BJ (cell line): ENCODE results near the gene UGT2A2. TPM values are rescaled to one million over a fixed set of nuclear protein-coding genes. Genes with fewer than 3 reads are reported as not detected.

Experiments used
- CTCF ChIA-PET: fragments of 350-600 bp; formaldehyde crosslinking; extraction: SDS; loops from one replicate; lab custom pipeline; 2021; ENCODE audit warnings: antibody characterized with exemption, inconsistent platforms; lab: Yijun Ruan, JAX
- POLR2A ChIA-PET: fragments of 300-600 bp; sonication (Branson Sonifier 250); formaldehyde crosslinking; extraction: SDS; loops from one replicate; lab custom pipeline; 2021; ENCODE audit warnings: antibody characterized with exemption; lab: Charles Lee
- DNase-seq: peaks from one replicate; pipeline ENCODE4 v3.0.0-alpha.2; 2011; ENCODE audit warnings: low read depth
- H3K27me3 ChIP-seq: 2 replicates; pipeline ENCODE4 v1.6.0; 2011; ENCODE audit warnings: low read length; ENCODE audit not compliant: control insufficient read depth, insufficient read depth
- H3K36me3 ChIP-seq: 2 replicates; pipeline ENCODE4 v1.5.1; 2011; ENCODE audit warnings: low read length; ENCODE audit not compliant: control insufficient read depth, insufficient read depth
- H3K4me3 ChIP-seq: 2 replicates; pipeline ENCODE4 v1.5.1; 2011; ENCODE audit warnings: low read depth, mild to moderate bottlenecking, control low read depth, low read length
- polyA plus RNA-seq: library from polyadenylated mRNA; depleted of rRNA; stranded (reverse); fragments of >200 nt; gene quantifications from 2 replicates; pipeline ENCODE4 v1.2.3, GENCODE V29; 2011
- TF ChIP-seq, protein P1 (sequence below): IDR thresholded peaks from 2 replicates; pipeline ENCODE4 v1.5.1; 2011; ENCODE audit warnings: low read depth, mild to moderate bottlenecking, control low read depth, inconsistent platforms, low read length, moderate library complexity; ENCODE audit not compliant: insufficient read depth

UGT2A2 gene
- polyA plus RNA-seq, 1 experiment, result not detected

DNA sequence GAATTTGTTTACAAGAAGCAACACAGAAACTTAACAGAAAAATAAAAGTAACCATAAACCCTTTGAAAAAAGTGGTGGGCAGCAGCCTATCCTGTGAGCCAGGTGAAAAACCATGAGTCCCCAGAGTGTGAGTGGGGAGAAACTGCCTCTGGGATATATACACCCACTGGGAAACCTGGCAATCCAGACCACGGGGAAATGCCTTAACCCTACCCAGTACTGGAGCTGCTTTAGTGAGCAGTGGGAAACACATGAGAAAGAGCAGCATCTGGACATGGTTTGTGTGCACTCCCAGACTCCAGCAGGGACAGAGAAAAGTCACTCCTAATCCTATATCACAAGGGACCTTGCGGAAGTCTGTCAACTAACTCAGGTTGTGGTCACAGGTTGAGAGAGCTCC lies 39.4 kb downstream of the UGT2A2 start:
- no peaks in the 10 kb centered on the region for H3K36me3 ChIP-seq
- H3K27me3 ChIP-seq, result no peaks in the 10 kb centered on the region
- CTCF ChIA-PET, result no interaction called here
- H3K4me3 ChIP-seq, result no peak overlapping the region
- POLR2A ChIA-PET, result no interaction called here
- no peak for DNase-seq
- TF ChIP-seq, protein P1, sequence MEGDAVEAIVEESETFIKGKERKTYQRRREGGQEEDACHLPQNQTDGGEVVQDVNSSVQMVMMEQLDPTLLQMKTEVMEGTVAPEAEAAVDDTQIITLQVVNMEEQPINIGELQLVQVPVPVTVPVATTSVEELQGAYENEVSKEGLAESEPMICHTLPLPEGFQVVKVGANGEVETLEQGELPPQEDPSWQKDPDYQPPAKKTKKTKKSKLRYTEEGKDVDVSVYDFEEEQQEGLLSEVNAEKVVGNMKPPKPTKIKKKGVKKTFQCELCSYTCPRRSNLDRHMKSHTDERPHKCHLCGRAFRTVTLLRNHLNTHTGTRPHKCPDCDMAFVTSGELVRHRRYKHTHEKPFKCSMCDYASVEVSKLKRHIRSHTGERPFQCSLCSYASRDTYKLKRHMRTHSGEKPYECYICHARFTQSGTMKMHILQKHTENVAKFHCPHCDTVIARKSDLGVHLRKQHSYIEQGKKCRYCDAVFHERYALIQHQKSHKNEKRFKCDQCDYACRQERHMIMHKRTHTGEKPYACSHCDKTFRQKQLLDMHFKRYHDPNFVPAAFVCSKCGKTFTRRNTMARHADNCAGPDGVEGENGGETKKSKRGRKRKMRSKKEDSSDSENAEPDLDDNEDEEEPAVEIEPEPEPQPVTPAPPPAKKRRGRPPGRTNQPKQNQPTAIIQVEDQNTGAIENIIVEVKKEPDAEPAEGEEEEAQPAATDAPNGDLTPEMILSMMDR, result no peak

DNA sequence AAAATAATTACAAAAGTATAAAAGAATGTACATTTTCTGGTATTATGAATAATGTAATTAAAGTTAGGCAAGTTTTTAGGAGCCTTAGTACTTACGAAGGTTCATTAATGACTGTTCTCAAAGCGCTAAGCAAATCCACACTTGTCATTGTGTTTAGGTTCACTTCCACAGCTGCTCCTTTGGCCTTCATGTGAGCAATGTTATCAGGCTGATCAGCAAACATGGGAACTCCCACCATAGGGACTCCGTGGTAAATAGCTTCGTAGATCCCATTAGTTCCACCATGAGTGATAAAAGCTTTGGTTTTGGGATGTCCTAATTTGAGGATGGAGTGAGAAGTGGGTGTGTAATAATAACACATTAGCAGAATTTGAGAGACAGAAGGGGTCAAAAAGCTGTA lies 45.1 kb downstream of the UGT2A2 start:
- TF ChIP-seq, protein P1, result no peak
- no peaks in the 10 kb centered on the region for H3K36me3 ChIP-seq
- ChIA-PET POLR2A (no interaction called here), CTCF (no interaction called here)
- DNase-seq, result no peak
- H3K27me3 ChIP-seq, result no peaks in the 10 kb centered on the region
- no peak overlapping the region for H3K4me3 ChIP-seq

DNA sequence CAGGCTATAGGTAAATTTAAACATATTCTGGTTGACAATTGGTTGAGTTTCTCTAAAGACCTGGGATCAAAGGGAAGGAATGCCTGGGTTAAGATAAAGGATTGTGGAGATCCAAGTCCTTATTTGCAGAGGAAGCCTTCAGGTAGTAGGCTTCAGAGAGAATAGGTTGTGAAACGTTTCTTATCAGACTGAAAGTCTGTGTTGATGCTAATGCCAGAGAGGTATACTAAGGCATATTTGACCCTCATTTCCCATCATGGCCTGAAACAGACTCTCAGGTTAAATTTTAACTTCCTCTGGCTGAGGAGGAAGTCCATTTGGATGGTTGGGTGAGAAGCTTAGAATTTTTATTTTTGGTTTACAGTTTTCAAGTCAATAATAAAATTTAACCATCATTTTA lies 48.1 kb downstream of the UGT2A2 start:
- CTCF ChIA-PET, result no interaction called here
- no peak for DNase-seq
- H3K27me3 ChIP-seq, result no peaks in the 10 kb centered on the region
- TF ChIP-seq, protein P1, result no peak
- H3K36me3 ChIP-seq, result no peaks in the 10 kb centered on the region
- POLR2A ChIA-PET, result no interaction called here
- H3K4me3 ChIP-seq, result no peak overlapping the region

DNA sequence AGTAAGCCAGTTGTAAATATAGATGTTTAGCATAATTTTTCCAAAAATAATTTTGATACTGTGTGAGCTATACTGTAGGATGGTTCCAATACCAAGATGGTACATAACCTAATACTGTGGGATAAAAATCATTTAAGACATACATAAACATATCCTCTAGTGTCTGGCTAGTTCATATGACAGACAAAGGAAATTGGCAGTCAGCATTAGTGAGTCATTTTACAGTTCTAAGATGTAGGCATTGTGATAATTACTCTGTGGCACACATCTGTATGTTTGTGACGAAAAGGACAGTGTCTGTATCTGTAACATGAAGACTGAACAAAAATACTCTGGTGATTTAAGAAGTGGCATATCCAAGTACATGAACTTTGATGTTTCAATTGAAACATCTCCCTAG lies 49.6 kb downstream of the UGT2A2 start:
- TF ChIP-seq, protein P1, result no peak
- no peaks in the 10 kb centered on the region for H3K36me3 ChIP-seq
- POLR2A ChIA-PET, result no interaction called here
- H3K4me3 ChIP-seq, result no peak overlapping the region
- H3K27me3 ChIP-seq, result no peaks in the 10 kb centered on the region
- CTCF ChIA-PET, result no interaction called here
- no peak for DNase-seq

DNA sequence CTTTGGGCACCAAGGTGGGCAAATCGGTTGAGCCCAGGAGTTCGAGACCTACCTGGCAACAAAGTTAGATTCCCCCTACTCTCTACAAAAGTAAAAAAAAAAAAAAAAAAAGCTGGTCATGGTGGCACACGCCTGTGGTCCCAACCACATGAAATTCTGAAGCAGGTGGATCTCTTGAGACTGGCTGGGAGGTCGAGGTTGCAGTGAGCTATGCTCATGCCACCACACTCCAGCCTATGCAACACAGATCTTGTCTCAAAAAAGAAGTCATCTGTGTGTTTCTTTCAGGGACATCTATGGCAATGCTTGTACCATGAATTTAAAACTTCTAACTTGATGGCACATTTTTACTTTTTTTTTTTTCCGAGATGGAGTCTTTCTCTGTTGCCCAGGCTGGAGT lies 55.3 kb downstream of the UGT2A2 start:
- no peaks in the 10 kb centered on the region for H3K27me3 ChIP-seq
- no peak overlapping the region for H3K4me3 ChIP-seq
- ChIA-PET POLR2A (no interaction called here), CTCF (no interaction called here)
- DNase-seq, result no peak
- TF ChIP-seq, protein P1, result no peak
- no peaks in the 10 kb centered on the region for H3K36me3 ChIP-seq
